HG02884 (cell line): ENCODE data around the gene BCAS4.
"Not testable (repeated sequence)": the region's sequence is repeated elsewhere in the genome, so short reads cannot be mapped to it uniquely, and the experiment has no call there.

Experiments
- ATAC-seq: cut with Tn5 transposase; IDR thresholded peaks from one replicate; pipeline ENCODE4 v1.9.1; 2021; ENCODE audit warnings: mild to moderate bottlenecking, moderate library complexity; ENCODE audit not compliant: unreplicated experiment

BCAS4 gene

GRCh38 chr20:50874111-50874757 is 79.4 kb downstream of the BCAS4 start:
- no peak for ATAC-seq

DNA sequence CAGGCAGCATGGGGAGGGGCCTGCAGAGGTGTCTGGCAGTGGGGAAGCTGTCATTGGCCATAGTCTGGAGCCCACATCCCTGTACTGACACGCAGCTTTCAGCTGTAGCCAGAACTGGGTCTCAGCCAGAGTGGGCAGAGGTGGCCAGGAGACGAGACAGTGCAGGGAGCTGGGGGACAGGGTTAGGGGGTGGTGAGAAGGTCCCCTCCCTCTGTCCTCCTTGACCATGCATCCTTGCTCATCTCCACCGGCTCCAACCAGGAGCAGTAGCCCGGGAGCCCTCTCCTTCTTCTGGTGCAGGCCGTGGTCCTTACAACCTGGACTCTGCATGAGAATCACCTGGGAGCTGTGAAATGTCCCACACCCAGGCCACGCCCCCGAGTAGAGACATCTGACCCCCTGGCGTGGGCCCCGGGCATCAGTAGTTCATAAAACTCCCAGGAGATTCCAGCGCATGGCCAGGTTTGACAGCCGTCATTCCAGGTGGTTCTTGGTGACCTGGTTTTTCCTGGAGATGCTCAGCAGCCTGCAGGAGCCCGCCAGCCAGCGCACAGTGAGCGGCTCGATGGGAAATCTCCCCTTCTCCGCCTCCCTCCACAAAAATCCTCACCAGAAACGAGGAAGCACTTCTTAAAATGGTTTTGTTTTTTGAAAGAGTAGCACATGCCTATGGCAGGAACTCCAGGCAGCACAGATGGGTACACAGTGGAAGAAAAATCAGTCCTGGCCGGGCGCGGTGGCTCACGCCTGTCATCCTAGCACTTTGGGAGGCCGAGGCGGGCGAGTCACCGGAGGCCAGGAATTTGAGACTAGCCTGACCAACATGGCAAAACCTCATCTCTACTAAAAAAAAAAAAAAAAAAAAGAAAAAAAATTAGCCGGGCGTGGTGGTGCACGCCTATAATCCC is 80.2 kb downstream of the BCAS4 start:
- no peak for ATAC-seq

DNA sequence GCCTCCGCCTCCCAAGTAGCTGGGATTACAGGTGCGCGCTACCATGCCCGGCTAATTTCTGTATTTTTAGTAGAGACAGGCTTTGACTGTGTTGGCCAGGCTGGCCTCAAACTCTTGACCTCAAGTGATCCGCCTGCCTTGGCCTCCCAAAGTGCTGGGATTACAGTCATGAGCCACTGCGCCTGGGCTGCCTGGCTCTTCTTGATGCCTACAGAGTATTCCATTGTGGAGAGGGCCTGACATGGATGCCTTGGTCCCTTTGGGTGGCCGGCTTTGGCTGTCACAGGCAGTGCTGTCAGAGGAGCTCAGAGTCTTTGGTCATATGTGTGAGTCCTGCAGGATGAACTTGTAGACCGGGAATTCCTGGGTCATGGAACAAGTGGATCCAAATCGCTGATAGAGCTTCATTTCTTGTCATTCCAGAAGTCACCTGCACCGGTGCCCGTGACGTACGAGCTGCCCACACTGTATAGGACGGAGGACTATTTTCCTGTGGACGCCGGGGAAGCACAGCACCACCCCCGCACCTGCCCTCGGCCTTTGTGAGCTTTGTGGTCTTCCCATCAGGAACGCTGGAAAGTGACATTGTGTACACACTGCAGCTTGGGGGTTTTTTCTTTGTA is 81.3 kb downstream of the BCAS4 start:
- no peak for ATAC-seq

- no peak for ATAC-seq
Measured at GRCh38 chr20:50876816-50877215, 82.0 kb downstream of the BCAS4 start.

DNA sequence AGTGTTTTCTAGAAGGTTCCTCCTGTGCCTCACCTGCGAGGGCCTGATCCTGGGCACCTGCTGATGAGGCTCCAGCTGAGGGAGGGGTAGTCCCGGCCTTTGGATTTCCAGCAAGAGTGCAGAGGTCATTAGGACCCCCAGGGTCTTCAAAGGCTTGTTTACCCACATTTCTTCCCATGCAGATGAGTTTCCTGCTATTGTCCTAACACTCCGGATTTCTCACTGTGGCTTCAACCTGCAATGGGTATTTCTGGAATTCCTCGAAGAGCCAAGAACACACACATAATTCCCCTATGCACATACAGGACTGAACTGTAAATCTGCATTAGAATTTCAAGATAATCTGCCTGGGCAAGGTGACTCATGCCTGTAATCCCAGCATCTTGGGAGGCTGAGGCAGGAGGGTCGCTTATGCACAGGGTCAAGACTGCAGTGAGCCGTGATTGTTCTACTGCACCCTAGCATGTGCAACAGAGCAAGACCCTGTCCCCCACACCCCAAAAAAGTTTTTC is 82.4 kb downstream of the BCAS4 start:
- ATAC-seq = no peak

GRCh38 chr20:50879649-50880550 is 85.0 kb downstream of the BCAS4 start:
- ATAC-seq = no peak

GRCh38 chr20:50881759-50882424 is 87.0 kb downstream of the BCAS4 start:
- not testable (repeated sequence) for ATAC-seq

GRCh38 chr20:50883856-50884255 is 89.0 kb downstream of the BCAS4 start:
- no peak for ATAC-seq

DNA sequence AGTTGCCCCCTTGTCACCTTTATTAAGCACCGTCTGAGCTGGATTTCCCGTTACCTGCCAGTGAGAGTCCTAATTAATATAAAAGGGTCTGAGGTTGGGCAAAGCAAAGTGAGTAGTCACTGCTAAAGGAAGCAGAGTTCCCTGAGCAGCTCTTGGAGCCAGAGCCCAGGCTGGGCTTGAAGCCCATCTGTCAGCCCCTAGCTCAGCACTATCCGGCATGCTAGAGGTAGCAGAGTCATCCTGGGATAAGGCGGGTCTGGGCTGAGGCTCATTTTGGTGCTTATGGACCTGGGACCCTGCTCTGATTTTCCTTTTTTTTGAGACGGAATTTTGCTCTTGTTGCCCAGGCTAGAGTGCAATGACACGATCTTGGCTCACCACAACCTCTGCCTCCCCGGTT is 90.2 kb downstream of the BCAS4 start:
- no peak for ATAC-seq

DNA sequence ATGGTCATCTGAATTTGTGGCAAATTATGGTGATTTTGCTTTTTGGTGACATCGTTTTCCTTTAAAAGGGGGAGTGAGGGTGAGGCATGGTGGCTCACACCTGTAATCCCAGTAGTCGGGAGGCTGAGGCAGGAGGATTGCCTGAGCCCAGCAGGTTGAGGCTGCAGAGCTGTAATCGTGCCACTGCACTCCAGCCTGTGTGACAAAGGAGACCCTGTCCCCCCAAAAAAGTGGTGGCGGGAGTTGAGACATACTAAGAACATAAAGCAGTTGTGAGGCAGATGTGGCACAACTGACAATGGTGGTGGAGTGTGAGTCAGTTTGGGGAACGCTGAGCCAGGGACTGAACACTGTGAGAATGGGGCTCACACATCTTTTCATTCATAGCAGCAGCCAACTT is 90.9 kb downstream of the BCAS4 start:
- ATAC-seq = no peak

DNA sequence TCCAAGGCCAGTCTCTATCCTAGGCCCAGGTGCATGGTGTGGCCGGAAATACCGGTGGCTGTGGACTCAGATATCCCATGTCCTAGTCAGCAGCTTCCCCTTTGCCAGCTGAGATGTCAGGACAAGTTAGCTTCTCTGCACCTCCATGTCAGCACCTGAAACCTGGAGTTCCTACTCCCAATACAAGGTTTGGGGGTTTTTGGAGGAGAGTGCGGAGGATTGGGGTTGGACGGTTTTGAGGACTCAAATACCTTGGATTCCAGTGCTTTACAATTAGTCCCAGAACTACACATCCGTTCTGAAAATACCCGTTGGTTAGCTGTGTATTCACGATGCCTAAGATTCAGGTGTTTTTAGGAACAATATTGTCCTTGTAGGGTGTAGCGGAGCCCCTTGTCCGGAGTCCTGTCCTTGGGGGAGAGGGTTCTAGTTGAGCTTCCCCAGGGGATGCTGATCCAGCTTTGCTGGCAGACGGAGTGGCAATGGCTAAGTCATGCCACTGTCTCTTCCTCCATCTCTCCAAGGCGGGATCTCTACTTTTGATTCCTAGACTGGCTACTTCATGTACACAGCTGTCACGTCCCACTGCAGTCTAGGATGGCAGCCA is 91.4 kb downstream of the BCAS4 start:
- ATAC-seq = no peak

DNA sequence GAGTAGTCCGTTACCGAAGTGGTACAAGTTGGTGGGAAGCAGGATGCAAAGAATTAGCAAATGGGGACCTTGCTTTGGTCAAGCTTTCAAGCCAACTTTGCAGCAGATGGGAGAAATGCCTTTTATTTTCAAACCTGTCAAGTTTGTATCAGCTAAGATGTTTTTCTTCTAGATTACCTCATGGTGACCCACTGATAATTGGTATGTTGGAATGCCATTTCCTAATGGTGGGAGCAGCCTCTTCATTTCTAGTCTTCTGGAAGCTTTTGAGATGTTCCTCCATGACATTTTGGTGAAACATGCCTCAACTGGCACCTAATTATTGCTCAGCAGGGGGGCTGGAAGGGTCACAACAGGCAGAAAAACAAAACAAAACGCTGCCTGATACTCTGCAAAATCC is 92.7 kb downstream of the BCAS4 start:
- ATAC-seq = no peak

- no peak for ATAC-seq
Measured at GRCh38 chr20:50891138-50891537, 96.3 kb downstream of the BCAS4 start.

DNA sequence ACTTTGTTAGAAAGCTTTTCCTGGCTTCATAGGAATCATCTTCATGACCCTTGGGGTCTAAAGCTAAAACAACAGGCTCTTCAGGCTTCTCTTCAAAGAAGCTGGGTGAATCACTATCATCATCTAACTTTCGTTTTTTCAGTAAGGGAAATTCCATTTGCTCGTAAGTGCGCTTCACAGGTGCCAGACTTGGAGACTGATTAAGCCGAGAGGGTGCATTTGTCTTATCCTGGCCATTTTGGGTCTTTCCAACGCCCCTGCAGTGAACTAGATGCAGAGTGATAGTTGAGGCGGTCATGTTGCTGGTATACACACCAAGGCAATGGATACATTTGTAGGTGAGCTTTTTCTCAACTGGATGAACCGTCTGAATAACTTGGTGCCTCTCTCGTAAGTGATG is 97.5 kb downstream of the BCAS4 start:
- no peak for ATAC-seq

DNA sequence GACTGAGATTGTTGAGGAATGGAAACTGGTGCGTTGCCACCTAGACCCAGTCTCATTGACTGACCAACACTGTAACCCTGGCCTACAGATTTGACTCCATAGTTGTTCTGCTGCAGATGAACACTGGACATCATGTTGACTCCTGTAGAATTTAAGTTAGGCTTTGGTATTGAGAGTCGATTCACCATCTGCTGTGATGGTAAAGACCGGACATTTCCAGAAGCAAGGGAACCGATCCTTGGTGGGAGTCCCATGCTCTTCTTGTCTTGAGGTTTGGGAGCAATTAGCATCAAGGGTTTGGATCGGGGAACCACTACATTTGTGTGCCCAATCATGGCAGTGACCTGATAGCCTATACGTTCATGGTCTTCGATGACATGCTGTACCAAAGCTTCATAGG is 98.8 kb downstream of the BCAS4 start:
- no peak for ATAC-seq

- ATAC-seq = no peak
Measured at GRCh38 chr20:50895111-50895830, 100.4 kb downstream of the BCAS4 start.

DNA sequence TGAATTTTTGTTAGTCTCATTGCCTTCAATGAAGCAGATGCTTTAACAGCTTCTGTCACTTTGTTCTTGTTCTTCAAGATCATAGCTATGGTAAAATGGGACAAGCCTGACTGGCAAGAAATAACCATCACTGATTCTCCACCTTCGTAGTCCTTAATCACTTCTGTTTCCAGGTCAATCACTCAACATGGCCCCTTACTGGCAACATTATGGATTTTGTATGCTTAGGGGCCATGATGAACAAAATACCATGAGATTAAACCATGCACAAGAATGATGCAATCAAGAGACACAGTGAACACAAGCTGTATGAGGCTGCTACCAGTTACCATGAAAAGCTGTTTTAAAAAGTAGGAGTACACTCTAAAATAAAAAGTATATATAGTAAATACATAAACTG is 103.6 kb downstream of the BCAS4 start:
- ATAC-seq = no peak

GRCh38 chr20:50900261-50900660 is 105.4 kb downstream of the BCAS4 start:
- no peak for ATAC-seq

DNA sequence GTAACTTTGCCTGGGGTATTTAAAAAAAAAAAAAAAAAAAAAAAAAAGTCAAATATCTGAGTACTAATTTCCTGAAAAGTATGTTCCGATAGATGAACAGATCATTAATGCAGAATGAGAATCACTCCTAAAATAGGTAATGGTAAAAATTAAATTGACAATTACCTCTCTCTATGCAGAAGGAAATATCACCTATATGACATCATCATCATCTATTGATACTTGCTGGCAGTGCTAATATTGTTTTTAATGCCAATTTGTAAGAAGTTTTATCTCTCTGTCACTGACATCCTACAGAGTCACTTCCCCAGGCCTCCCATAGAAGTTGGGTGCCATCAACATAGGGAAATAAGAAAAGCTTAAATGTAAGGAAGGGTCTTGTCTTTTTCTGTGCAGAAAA is 106.4 kb downstream of the BCAS4 start:
- no peak for ATAC-seq
